HG03139 (cell line): ENCODE data around the gene IPO7.

Source experiments
- ATAC-seq: cut with Tn5 transposase; IDR thresholded peaks from one replicate; pipeline ENCODE4 v1.9.1; 2021; ENCODE audit not compliant: unreplicated experiment

Gene IPO7

GRCh38 chr11:9489080-9489765 lies 104.8 kb downstream of the IPO7 start:
- no peak for ATAC-seq

- no peak for ATAC-seq
Observed at GRCh38 chr11:9490376-9490775, 105.9 kb downstream of the IPO7 start.

- no peak for ATAC-seq
Observed at GRCh38 chr11:9493492-9493891, 109.0 kb downstream of the IPO7 start.

GRCh38 chr11:9494316-9494715 lies 109.9 kb downstream of the IPO7 start:
- no peak for ATAC-seq

- ATAC-seq = no peak
Observed at GRCh38 chr11:9495803-9496514, 111.5 kb downstream of the IPO7 start.
